ENCODE results near the gene MIA2.
"Not testable (repeated sequence)": the region's sequence is repeated elsewhere in the genome, so short reads cannot be mapped to it uniquely, and the experiment has no call there.

Gene MIA2

DNA sequence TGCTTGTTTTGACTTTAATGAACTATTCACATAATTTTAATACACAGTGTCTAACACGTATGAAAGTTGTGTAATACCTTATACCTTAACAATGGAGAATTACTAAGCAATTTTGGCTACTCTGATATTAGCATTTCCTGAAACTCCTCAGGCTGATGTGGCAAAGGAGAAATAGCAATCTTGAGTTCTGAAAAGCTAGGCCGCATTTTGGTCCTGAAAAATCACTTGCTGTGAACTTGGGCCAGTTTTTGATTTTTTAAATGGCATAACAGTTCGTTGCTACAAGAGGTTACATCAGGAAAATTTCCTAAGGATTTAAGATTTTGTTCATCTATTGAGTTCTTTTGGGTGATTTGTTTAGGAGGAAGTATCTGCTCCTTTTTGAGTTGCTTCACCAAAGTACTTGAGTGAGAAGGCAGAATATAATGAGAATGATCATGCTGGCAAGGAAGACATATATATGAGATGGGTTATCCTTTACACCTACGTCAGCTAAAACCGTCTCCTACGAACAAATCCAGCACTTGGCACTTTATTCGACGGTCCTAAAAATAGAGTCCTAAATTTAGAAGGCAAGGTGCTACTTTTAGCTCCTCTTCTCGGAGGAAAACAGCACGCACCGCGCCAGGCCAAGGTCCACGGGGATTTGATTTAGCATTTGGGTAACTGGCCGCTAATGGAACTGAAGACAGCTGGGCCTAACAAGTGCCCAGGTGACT, 32.2 kb downstream of the MIA2 start:
- no peak for TF ChIP-seq TAF1 (IDR thresholded peaks at IDR 0.05; ENCODE audit: borderline replicate concordance, low read depth, low read length)
- TF ChIP-seq POLR2A (IDR thresholded peaks at IDR 0.05; ENCODE audit: low read depth, low read length), result no peak
- TF ChIP-seq POLR2AphosphoS5 (IDR thresholded peaks at IDR 0.05; ENCODE audit: low read depth, low read length), result no peak
- peak; percentile 73 for FAIRE-seq
- no peak for DNase-seq (ENCODE audit: insufficient read length)

DNA sequence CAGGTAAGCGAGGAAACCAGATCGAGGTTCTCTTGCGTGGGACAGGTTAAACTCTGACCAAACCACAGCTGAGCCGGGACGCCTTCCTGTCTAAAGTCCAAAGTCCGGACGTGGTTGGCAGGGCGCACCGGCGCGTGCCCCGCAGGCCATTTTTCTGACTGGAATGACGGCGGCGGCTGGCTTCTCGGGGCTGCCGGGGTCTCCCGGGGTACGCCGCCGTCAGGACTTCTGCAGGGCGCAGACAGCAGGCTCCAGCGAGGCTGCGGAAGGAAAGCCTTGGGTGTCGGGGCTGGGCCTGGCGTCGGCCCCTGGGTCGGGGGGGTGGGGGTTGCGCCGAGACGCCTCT, 32.8 kb downstream of the MIA2 start:
- DNase-seq (ENCODE audit: insufficient read length) (no peak), FAIRE-seq (no peak)
- no peak for TF ChIP-seq POLR2A (IDR thresholded peaks at IDR 0.05; ENCODE audit: low read depth, low read length)
- no peak for TF ChIP-seq POLR2AphosphoS5 (IDR thresholded peaks at IDR 0.05; ENCODE audit: low read depth, low read length)
- 0 out of 2 replicates have a peak, but pooled peaks have one; percentile 20 for TF ChIP-seq TAF1 (IDR thresholded peaks at IDR 0.05; ENCODE audit: borderline replicate concordance, low read depth, low read length)

DNA sequence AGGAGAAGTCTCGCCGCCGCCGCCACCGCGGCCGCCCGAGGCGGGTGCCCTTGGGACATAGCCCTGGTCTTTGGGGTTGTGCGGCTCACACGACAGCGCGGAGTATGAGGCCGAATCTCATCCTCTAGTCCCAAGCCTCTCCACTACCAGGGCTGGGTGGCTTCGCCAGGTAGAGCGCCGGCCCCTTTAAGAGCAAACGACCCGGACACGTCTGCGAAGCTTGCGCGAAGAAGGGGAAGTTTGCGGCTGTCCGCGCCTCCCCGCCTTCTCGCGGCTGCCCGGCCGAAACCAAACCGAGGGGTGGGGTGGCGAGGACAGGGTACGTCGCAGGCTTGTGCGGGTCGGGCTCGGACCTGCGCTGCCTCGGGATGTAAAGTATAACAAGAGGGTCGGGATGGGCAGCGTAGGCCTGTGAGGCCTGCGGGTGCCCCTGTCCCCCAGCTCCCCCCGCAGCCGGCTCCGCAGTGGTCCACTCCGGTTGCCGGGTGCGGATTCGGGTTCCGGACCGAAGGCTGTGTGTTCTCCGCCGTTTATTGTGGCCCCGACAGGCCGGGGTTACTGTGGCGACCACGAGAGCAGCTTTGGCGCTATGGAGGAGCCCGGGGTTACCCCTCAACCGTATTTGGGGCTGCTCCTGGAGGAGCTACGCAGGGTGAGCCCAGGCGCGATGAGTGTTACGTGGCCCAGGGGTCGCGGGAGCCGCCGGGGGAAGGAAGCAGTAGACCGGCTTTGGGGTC, 33.3 kb downstream of the MIA2 start:
- TF ChIP-seq TAF1 (IDR thresholded peaks at IDR 0.05; ENCODE audit: borderline replicate concordance, low read depth, low read length) (peak; percentile 33; the same call in 1 of the 2 replicates), POLR2AphosphoS5 (IDR thresholded peaks at IDR 0.05; ENCODE audit: low read depth, low read length) (peak; percentile 64; the same call in 1 of the 2 replicates), POLR2A (IDR thresholded peaks at IDR 0.05; ENCODE audit: low read depth, low read length) (peak; percentile 72; the same call in 1 of the 2 replicates)
- DNase-seq (ENCODE audit: insufficient read length), result peak; percentile 63
- FAIRE-seq, result peak; percentile 94

DNA sequence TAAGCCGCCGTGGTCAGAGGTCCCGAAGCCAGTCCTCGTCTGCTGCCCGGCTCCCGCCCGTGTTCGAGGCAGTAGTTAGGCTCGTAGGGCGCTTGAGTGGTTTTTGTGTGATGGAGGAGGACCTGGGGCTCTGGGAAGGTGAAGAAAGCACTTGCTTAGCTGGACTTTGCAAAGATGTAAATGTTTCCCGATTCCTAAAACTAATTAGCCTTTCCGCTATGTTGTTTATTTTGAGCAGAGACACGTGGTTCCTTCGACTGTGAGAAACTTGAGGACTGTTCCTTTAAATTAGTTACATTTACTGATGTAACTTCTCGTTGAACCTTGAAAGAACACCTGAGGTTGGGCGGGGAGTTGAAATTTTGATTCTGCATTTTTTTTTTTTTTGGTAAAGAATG, 33.9 kb downstream of the MIA2 start:
- TF ChIP-seq POLR2AphosphoS5 (IDR thresholded peaks at IDR 0.05; ENCODE audit: low read depth, low read length), result no peak
- FAIRE-seq, result no peak
- DNase-seq (ENCODE audit: insufficient read length), result no peak

DNA sequence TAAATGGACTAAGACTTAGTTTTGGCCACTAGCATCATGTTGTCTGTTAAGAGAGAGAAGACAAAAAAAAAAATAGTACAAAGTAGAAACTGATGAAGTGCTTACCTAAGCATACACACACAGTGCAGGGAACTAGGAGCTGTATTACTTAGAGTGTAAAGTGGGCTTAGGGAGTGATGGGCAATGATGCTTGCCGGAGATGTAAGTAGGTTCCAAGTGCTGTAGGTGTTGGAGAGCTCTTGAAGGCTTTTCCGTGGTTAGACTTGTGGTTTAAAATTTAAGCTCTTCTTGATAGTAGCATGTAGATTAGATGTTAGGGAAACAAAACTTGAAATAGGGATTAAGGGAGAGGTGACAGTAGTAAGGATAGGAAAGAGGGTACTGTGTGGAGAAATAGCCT, 34.7 kb downstream of the MIA2 start:
- FAIRE-seq (no peak), DNase-seq (ENCODE audit: insufficient read length) (no peak)
- TF ChIP-seq POLR2AphosphoS5 (IDR thresholded peaks at IDR 0.05; ENCODE audit: low read depth, low read length), result no peak
- no peak for TF ChIP-seq POLR2A (IDR thresholded peaks at IDR 0.05; ENCODE audit: low read depth, low read length)
- no peak for TF ChIP-seq TAF1 (IDR thresholded peaks at IDR 0.05; ENCODE audit: borderline replicate concordance, low read depth, low read length)

DNA sequence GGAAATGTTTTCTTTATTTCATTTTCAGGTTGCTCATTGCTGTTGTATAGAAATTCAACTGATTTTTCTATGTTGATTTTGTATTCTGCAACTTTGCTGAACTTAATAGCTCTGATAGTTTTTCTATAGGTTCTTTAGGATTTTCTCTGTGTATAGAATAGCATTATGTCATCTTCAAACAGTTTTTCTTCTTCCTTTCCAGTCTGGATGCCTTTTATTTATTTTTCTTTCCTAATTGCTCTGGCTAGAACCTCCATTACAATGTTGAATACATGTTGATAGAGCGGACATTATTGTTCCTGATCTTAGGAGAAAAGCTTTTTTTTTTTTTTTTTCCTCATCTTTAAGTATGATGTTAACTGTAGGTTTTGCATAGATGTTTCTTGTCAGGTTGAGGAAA, 39.2 kb downstream of the MIA2 start:
- DNase-seq (ENCODE audit: insufficient read length), result no peak
- no peak for FAIRE-seq
- no peak for TF ChIP-seq TAF1 (IDR thresholded peaks at IDR 0.05; ENCODE audit: borderline replicate concordance, low read depth, low read length)
- no peak for TF ChIP-seq POLR2A (IDR thresholded peaks at IDR 0.05; ENCODE audit: low read depth, low read length)
- no peak for TF ChIP-seq POLR2AphosphoS5 (IDR thresholded peaks at IDR 0.05; ENCODE audit: low read depth, low read length)

DNA sequence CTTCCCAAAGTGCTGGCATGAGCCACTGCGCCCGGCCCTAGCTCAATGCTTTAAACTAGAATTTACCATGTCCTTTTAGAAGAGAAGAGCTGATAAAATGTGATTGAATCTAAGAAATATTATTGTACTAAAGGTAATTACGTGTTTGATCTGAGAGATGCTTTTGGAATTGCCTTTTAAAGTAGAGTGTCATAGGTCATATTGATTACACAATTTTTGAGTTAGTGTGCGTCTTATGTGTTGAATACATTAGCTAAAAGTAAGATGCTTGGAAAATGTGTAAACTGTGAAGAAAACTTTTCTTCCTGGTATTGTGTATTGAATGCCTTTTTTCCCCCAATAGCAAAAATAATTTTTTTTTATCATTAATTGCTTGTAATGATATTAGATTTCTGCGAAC, 41.7 kb downstream of the MIA2 start:
- no peak for TF ChIP-seq POLR2AphosphoS5 (IDR thresholded peaks at IDR 0.05; ENCODE audit: low read depth, low read length)
- no peak for TF ChIP-seq TAF1 (IDR thresholded peaks at IDR 0.05; ENCODE audit: borderline replicate concordance, low read depth, low read length)
- TF ChIP-seq POLR2A (IDR thresholded peaks at IDR 0.05; ENCODE audit: low read depth, low read length), result no peak
- DNase-seq (ENCODE audit: insufficient read length) (no peak), FAIRE-seq (no peak)

DNA sequence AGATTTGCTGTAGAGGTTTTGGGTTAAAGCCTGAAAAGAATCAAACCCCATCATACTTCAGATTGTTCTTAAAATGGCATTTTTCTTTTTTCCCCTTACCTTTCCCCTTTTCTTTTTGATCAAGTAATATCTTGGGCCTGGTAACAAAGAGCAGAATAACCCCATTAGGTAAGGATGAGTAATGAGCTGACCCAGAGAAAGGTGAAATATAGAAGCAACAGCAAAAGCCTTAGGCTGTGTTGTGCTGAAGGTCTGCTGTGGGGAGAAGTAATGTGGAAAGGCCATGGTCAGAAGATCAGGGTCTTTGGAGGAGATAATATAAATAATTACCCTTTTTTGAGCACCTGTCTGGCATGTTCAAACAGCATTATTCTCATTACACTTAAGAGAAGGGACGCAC, 42.3 kb downstream of the MIA2 start:
- no peak for DNase-seq (ENCODE audit: insufficient read length)
- no peak for FAIRE-seq
- TF ChIP-seq POLR2A (IDR thresholded peaks at IDR 0.05; ENCODE audit: low read depth, low read length) (no peak), TAF1 (IDR thresholded peaks at IDR 0.05; ENCODE audit: borderline replicate concordance, low read depth, low read length) (no peak), POLR2AphosphoS5 (IDR thresholded peaks at IDR 0.05; ENCODE audit: low read depth, low read length) (no peak)

DNA sequence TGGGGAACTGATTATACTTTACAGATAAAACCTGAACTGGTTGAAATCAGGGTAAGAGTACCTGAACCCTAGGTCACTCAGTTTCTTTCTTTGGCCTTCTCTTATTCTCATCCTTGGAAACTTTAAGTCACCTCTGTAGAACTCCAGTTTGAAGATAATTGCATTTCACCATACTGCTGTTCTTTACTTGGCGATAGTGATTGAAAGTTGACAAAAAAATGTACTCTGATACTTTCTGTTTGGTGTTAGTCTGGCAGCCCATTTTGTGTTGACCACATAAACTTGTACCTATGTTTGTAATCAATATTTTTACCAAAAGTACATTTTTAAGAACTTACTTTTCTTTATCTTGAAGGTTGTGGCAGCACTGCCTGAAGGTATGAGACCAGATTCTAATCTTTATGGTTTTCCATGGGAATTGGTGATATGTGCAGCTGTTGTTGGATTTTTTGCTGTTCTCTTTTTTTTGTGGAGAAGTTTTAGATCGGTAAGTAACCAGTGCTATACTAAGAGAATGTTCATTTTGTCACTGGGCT, 42.9 kb downstream of the MIA2 start:
- no peak for FAIRE-seq
- no peak for TF ChIP-seq POLR2AphosphoS5 (IDR thresholded peaks at IDR 0.05; ENCODE audit: low read depth, low read length)
- no peak for TF ChIP-seq POLR2A (IDR thresholded peaks at IDR 0.05; ENCODE audit: low read depth, low read length)
- TF ChIP-seq TAF1 (IDR thresholded peaks at IDR 0.05; ENCODE audit: borderline replicate concordance, low read depth, low read length), result no peak

DNA sequence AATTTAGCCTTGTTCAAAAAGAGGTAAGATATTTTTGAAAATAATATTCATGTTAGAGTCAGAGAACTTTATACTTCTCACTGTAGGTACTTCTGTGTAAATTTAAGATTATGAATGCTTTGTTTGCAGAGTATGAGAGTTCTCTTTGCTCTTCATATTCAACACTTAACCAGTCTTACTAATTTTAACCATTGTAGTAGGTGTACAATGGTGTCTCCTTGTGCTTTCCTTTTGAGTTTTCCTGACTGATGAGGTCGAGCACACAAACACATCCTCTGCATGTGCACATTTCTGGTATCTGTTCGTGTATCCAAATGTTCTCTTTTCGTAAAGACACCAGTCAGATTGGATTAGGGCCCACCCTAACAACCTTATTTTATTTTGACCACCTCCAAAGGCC, 45.8 kb downstream of the MIA2 start:
- TF ChIP-seq POLR2A (IDR thresholded peaks at IDR 0.05; ENCODE audit: low read depth, low read length) (no peak), POLR2AphosphoS5 (IDR thresholded peaks at IDR 0.05; ENCODE audit: low read depth, low read length) (no peak), TAF1 (IDR thresholded peaks at IDR 0.05; ENCODE audit: borderline replicate concordance, low read depth, low read length) (no peak)
- no peak for FAIRE-seq
- no peak for DNase-seq (ENCODE audit: insufficient read length)

More for the DNA sequence above, 42.9 kb downstream of the MIA2 start:
- no peak for DNase-seq (ENCODE audit: insufficient read length)

DNA sequence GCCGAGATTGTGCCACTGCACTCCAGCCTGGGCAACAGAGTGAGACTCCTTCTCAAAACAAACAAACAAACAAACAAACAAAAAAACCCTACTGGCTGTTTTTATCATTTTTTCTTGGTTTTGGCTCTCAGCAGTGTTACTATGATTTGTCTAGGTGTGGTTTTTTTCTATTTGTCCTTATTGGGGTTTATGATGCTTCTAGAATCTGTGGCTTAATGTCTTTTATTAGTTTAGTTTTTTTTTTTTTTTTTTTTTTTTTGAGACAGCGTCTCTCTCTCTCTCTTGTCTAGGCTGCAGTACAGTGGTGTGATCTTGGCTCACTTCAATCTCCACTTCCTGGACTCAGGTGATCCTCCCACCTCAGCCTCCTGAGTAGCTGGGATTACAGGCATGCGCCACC, 47.0 kb downstream of the MIA2 start:
- not testable (repeated sequence) for DNase-seq (ENCODE audit: insufficient read length); FAIRE-seq

DNA sequence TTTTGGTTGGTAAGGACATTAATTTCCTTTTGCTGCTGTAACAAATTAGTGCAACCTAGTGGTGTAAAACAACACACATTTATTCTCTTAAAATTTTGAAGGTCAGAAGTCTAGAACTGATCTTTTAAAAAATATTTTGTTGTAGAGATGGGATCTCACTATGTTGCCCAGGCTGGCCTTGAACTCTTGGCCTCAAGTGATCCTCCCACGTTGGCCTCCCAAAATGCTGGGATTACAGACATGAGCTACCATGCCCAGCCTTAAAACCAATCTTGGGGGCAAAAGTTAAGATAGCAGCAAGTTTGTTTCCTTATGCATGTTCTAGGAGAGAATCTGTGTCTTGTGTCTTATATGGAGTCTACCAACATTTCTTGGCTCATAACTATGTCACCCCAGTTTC, 55.8 kb downstream of the MIA2 start:
- DNase-seq (ENCODE audit: insufficient read length), result no peak
- FAIRE-seq, result no peak
- TF ChIP-seq TAF1 (IDR thresholded peaks at IDR 0.05; ENCODE audit: borderline replicate concordance, low read depth, low read length), result no peak
- no peak for TF ChIP-seq POLR2A (IDR thresholded peaks at IDR 0.05; ENCODE audit: low read depth, low read length)
- TF ChIP-seq POLR2AphosphoS5 (IDR thresholded peaks at IDR 0.05; ENCODE audit: low read depth, low read length), result no peak

Measured in GM12892 (cell line).